ENCODE results near the gene TCF21. TPM values are rescaled to one million over a fixed set of nuclear protein-coding genes. Genes with fewer than 3 reads are reported as not detected.

Gene TCF21
- total and polyA plus RNA-seq, 2 of the 13 experiments (the other 11 are each of a cell fraction or from before 2014, with no cell fraction given) = not detected

DNA sequence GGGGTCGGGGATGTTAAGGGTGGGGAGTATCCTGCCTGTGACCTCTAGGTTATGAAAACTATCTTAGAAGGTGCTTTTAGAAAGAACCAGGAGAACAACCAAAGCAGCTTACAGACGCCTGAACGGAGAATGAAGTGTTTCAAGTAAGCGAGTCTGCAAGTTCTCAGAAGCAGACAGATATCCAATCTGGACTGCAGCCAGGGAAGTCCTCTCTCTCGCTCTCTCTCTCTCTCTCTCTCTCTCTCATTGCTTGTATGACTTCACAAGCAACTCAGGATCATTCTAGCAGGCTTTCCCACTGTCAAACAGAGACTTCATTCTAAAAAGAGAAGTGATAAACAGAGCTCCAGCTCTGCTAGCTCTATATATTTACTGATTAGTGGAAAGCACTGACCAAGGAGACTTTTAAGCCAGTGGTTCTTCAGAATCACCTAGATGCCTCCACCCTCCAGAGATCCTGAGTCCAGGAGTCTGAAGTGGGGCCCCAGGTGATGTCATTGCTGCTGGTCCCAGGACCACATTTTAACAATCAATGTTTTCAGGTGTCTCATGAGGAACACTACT is 6.0 kb downstream of the TCF21 start (continued):
- TF ChIP-seq ZNF614 (CRISPR knock-in tag; IDR thresholded peaks at IDR 0.05; ENCODE audit: borderline replicate concordance) = no peak
- TF ChIP-seq, protein P1, sequence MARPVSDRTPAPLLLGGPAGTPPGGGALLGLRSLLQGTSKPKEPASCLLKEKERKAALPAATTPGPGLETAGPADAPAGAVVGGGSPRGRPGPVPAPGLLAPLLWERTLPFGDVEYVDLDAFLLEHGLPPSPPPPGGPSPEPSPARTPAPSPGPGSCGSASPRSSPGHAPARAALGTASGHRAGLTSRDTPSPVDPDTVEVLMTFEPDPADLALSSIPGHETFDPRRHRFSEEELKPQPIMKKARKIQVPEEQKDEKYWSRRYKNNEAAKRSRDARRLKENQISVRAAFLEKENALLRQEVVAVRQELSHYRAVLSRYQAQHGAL (CRISPR knock-in tag; IDR thresholded peaks at IDR 0.05; ENCODE audit: not compliant biosample characterization) = no peak
- no peak for TF ChIP-seq HOXA7 (CRISPR knock-in tag; IDR thresholded peaks at IDR 0.05)

GRCh38 chr6:133895573-133896343 is 6.8 kb downstream of the TCF21 start:
- 28% methylated on average over 43 of the region's 45 CpGs for WGBS (ENCODE audit: low lambda C conversion rate)
- in situ Hi-C loops (cut with HindIII; ENCODE audit: extremely low pct_ligation_motif_present, low pct_unique_long_range_greater_than_20kb) = no loop called here
- ChIA-PET CTCF (ENCODE audit: low intra/inter-chr PET ratio, low total read pairs) (no interaction called here), POLR2A (no interaction called here)
- intact Hi-C loops (cut with micrococcal nuclease; ENCODE audit: unreplicated experiment) = no loop called here
- Histone ChIP-seq H3K4me1 (ENCODE audit: insufficient read depth, low read length) (peaks cover 11% of the 10 kb centered on the region), H4K20me1 (ENCODE audit: insufficient read depth, low read length) (no peaks in the 10 kb centered on the region), H3K36me3 (replicated peaks in 1 of 2; ENCODE audit: control insufficient read depth in 1 of 2, insufficient read depth in 2 of 2, low read length in 2 of 2) (no peaks in the 10 kb centered on the region), H3K9me3 (ENCODE audit: low read length) (no peaks in the 10 kb centered on the region), H3K79me2 (ENCODE audit: insufficient read depth, low read length) (no peaks in the 10 kb centered on the region), H2AFZ (ENCODE audit: low read length) (no peak overlapping the region), H3K4me2 (ENCODE audit: low read depth, low read length) (no peak overlapping the region), H3K4me3 (replicated peaks in 1 of 3; ENCODE audit: insufficient read depth in 1 of 3, low read depth in 2 of 3, low read length in 3 of 3) (no peak overlapping the region), H3K9ac (ENCODE audit: insufficient read depth, low read depth, low read length) (no peak overlapping the region), H3K27ac (ENCODE audit: extremely low read length, insufficient read depth, low read length) (no peak overlapping the region), H3K27me3 (ENCODE audit: control insufficient read depth in 1 of 2, insufficient read depth in 2 of 2, low read length in 2 of 2) (peaks cover 9 to 68% of the 10 kb centered on the region in 2 experiments)
- TF ChIP-seq ZNF513 (CRISPR knock-in tag; conservative IDR thresholded peaks at IDR 0.05) = no peak
- TF ChIP-seq ARHGAP35 (CRISPR knock-in tag; IDR thresholded peaks at IDR 0.05; ENCODE audit: borderline replicate concordance) = no peak
- TF ChIP-seq HMGXB4 (CRISPR knock-in tag; IDR thresholded peaks at IDR 0.05; ENCODE audit: borderline replicate concordance in 1 of 2, low read depth in 1 of 2) = no peak
- no peak for TF ChIP-seq RNF219 (CRISPR knock-in tag; IDR thresholded peaks at IDR 0.05)
- no peak for TF ChIP-seq ZNF333 (CRISPR knock-in tag; IDR thresholded peaks at IDR 0.05; ENCODE audit: borderline replicate concordance)
- no TSS peak for BruUV-seq (replicated peaks)
- FAIRE-seq = no peak
- peak; percentile 45 for ATAC-seq
- no peak for DNase-seq (ENCODE audit: low spot score)
